IMR-90 (cell line): ENCODE data around the gene ERVFRD-1. TPM values are rescaled to one million over a fixed set of nuclear protein-coding genes. Genes with fewer than 3 reads are reported as not detected.

Source experiments
- ATAC-seq: fragments of 200-7000 bp; cut with Tn5 transposase; 2 replicates; pipeline ENCODE4 v1.9.1; 2020; ENCODE audit warnings: low read depth, mild to moderate bottlenecking, moderate library complexity
- BruUV-seq: library from RNA; stranded (reverse); fragments of 400-500 nt; replicated peaks from 2 replicates; lab custom pipeline; 2021; lab: Mats Ljungman, UMichigan
- CTCF ChIA-PET: fragments of 300-600 bp; formaldehyde crosslinking; extraction: SDS; loops from one replicate; lab custom pipeline; 2021; ENCODE audit warnings: antibody characterized with exemption; lab: Yijun Ruan, JAX
- POLR2A ChIA-PET: fragments of 300-600 bp; sonication (Branson Sonifier 250); formaldehyde crosslinking; loops from one replicate; lab custom pipeline; 2022; ENCODE audit warnings: antibody characterized with exemption; ENCODE audit not compliant: unreplicated experiment; lab: Charles Lee
- DNase-seq: peaks from one replicate; pipeline ENCODE4 v3.0.0; 2013
- H2AFZ ChIP-seq: replicated peaks from 2 replicates; pipeline ENCODE3; 2013; ENCODE audit warnings: low read length, mild to moderate bottlenecking; ENCODE audit not compliant: poor library complexity
- H2AK5ac ChIP-seq: 2 replicates; pipeline ENCODE4 v1.6.1; 2013; ENCODE audit warnings: low read depth, low read length, inconsistent platforms
- H2AK9ac ChIP-seq: replicated peaks from 2 replicates; pipeline ENCODE3; 2013; ENCODE audit warnings: mild to moderate bottlenecking, low read depth, low read length, moderate library complexity; ENCODE audit not compliant: poor library complexity
- H2BK120ac ChIP-seq: 2 replicates; pipeline ENCODE4 v1.6.1; 2013; ENCODE audit warnings: low read depth, low read length, inconsistent platforms
- H2BK15ac ChIP-seq: 3 replicates; pipeline ENCODE4 v1.6.1; 2013; ENCODE audit warnings: low read depth, low read length, inconsistent platforms
- H2BK20ac ChIP-seq: 2 replicates; pipeline ENCODE4 v1.6.1; 2013; ENCODE audit warnings: low read depth, mild to moderate bottlenecking, inconsistent platforms, low read length, moderate library complexity
- H2BK5ac ChIP-seq: 2 replicates; pipeline ENCODE4 v1.6.1; 2013; ENCODE audit warnings: mild to moderate bottlenecking, low read depth, low read length, inconsistent platforms; ENCODE audit not compliant: poor library complexity, severe bottlenecking
- H3K14ac ChIP-seq: replicated peaks from 2 replicates; pipeline ENCODE4 v1.6.1; 2013; ENCODE audit warnings: low read depth, low read length, inconsistent platforms
- H3K18ac ChIP-seq: 2 replicates; pipeline ENCODE4 v1.6.1; 2013; ENCODE audit warnings: low read depth, low read length, control low read depth
- H3K23ac ChIP-seq: 2 replicates; pipeline ENCODE4 v1.6.1; 2013; ENCODE audit warnings: low read depth, low read length, inconsistent platforms
- H3K27ac ChIP-seq: 2 replicates; pipeline ENCODE4 v1.5.1; 2013; ENCODE audit warnings: mild to moderate bottlenecking, control low read depth, low read length; ENCODE audit not compliant: insufficient read depth
- H3K27me3 ChIP-seq: 2 replicates; pipeline ENCODE4 v1.6.1; 2013; ENCODE audit warnings: low read length; ENCODE audit not compliant: control insufficient read depth, insufficient read depth
- H3K36me3 ChIP-seq: 2 replicates; pipeline ENCODE4 v1.6.1; 2013; ENCODE audit warnings: low read length, mixed read lengths; ENCODE audit not compliant: control insufficient read depth, insufficient read depth
- H3K4ac ChIP-seq: 2 replicates; pipeline ENCODE4 v1.6.1; 2013; ENCODE audit warnings: low read depth, low read length, inconsistent platforms
- H3K4me1 ChIP-seq: 2 replicates; pipeline ENCODE4 v1.6.1; 2013; ENCODE audit warnings: low read length, mixed read lengths; ENCODE audit not compliant: control insufficient read depth, insufficient read depth
- H3K4me2 ChIP-seq: 2 replicates; pipeline ENCODE4 v1.6.1; 2013; ENCODE audit warnings: low read depth, mild to moderate bottlenecking, control low read depth, low read length, moderate library complexity
- H3K4me3 ChIP-seq: 2 replicates; pipeline ENCODE4 v1.5.1; 2013; ENCODE audit warnings: low read depth, mild to moderate bottlenecking, control low read depth, low read length, moderate library complexity; ENCODE audit not compliant: insufficient read depth
- H3K56ac ChIP-seq: 2 replicates; pipeline ENCODE4 v1.6.1; 2013; ENCODE audit warnings: low read length, inconsistent platforms; ENCODE audit not compliant: insufficient read depth; ENCODE audit errors: extremely low read depth
- H3K79me1 ChIP-seq, 2 experiments: 2 replicates each; pipeline ENCODE4 v1.6.1; 2013; ENCODE audit warnings: low read length in 2 of 2, inconsistent platforms in 1 of 2, low read depth in 1 of 2
- H3K9ac ChIP-seq: 2 replicates; pipeline ENCODE4 v1.6.1; 2013; ENCODE audit warnings: low read depth, low read length, control low read depth
- H3K9me1 ChIP-seq: 2 replicates; pipeline ENCODE4 v1.6.1; 2013; ENCODE audit warnings: low read length, inconsistent platforms; ENCODE audit not compliant: insufficient read depth
- H3K9me3 ChIP-seq: 2 replicates; pipeline ENCODE4 v1.6.1; 2013; ENCODE audit warnings: low read length; ENCODE audit not compliant: control insufficient read depth, insufficient read depth
- H4K20me1 ChIP-seq: 2 replicates; pipeline ENCODE4 v1.6.1; 2013; ENCODE audit warnings: low read length, inconsistent platforms; ENCODE audit not compliant: insufficient read depth
- H4K5ac ChIP-seq: 2 replicates; pipeline ENCODE4 v1.6.1; 2013; ENCODE audit warnings: mild to moderate bottlenecking, low read depth, low read length, control low read depth
- H4K8ac ChIP-seq, 2 experiments: 2 replicates each; pipeline ENCODE4 v1.6.1; 2013; ENCODE audit warnings: low read depth in 2 of 2, low read length in 2 of 2, control low read depth in 1 of 2, inconsistent platforms in 1 of 2
- H4K91ac ChIP-seq: 2 replicates; pipeline ENCODE4 v1.6.1; 2013; ENCODE audit warnings: low read depth, low read length, inconsistent platforms; ENCODE audit not compliant: insufficient read depth
- BHLHE40 ChIP-seq: fragments of 150-350 bp; IDR thresholded peaks from 2 replicates; pipeline ENCODE4 v1.6.1; 2016; ENCODE audit warnings: mild to moderate bottlenecking, low read depth, low read length
- CEBPB ChIP-seq: IDR thresholded peaks from 2 replicates; pipeline ENCODE4 v1.6.1; 2012; ENCODE audit warnings: low read depth, low read length, improper control_type of control experiment
- CHD1 ChIP-seq: IDR thresholded peaks from 2 replicates; pipeline ENCODE4 v1.6.1; 2012; ENCODE audit warnings: low read depth, low read length, improper control_type of control experiment
- FOS ChIP-seq: fragments of 150-350 bp; IDR thresholded peaks from 2 replicates; pipeline ENCODE4 v1.6.1; 2016; ENCODE audit warnings: low read depth, low read length
- MAFK ChIP-seq: IDR thresholded peaks from 2 replicates; pipeline ENCODE4 v1.6.1; 2012; ENCODE audit warnings: low read depth, low read length, improper control_type of control experiment
- MXI1 ChIP-seq: IDR thresholded peaks from 2 replicates; pipeline ENCODE4 v1.6.1; 2012; ENCODE audit warnings: low read depth, mild to moderate bottlenecking, low read length, moderate library complexity, borderline replicate concordance
- NFE2L2 ChIP-seq: fragments of 150-350 bp; IDR thresholded peaks from 2 replicates; pipeline ENCODE4 v1.6.1; 2016; ENCODE audit warnings: low read depth, mild to moderate bottlenecking, low read length
- POLR2A ChIP-seq: IDR thresholded peaks from 2 replicates; pipeline ENCODE4 v1.6.1; 2012; ENCODE audit warnings: mild to moderate bottlenecking, low read depth, low read length
- RAD21 ChIP-seq: IDR thresholded peaks from 2 replicates; pipeline ENCODE4 v1.6.1; 2012; ENCODE audit warnings: low read length, improper control_type of control experiment
- RFX5 ChIP-seq: IDR thresholded peaks from 2 replicates; pipeline ENCODE4 v1.8.0; 2012; ENCODE audit warnings: low read depth, mild to moderate bottlenecking, low read length, moderate library complexity
- SMC3 ChIP-seq: fragments of 150-350 bp; IDR thresholded peaks from 2 replicates; pipeline ENCODE4 v1.6.1; 2016; ENCODE audit warnings: low read depth, mild to moderate bottlenecking, antibody characterized with exemption, low read length, moderate library complexity
- WGBS, 2 experiments: methylation state at CpG; one replicate each; pipeline versions ENCODE4 v1.1.5 to v1.1.7; 2013; ENCODE audit warnings: missing lambda C conversion rate in 2 of 2; ENCODE audit not compliant: insufficient read length in 1 of 2; ENCODE audit errors: extremely low coverage in 2 of 2; 5-methylcytosine and 5-hydroxymethylcytosine counted together
- dilution Hi-C: fragments of 300-500 bp; cut with HindIII; formaldehyde crosslinking; loops from one replicate; pipeline ENCODE4 v1.14.3; 2018; ENCODE audit warnings: low sequenced_read_pairs; ENCODE audit not compliant: unreplicated experiment
- in situ Hi-C: fragments of 300-500 bp; cut with MboI; formaldehyde crosslinking; loops from 3 replicates; pipeline ENCODE4 v1.14.3; 2019; ENCODE audit warnings: low sequenced_read_pairs, inconsistent platforms, mixed read lengths
- intact Hi-C: fragments of 100-400 bp; cut with micrococcal nuclease; formaldehyde crosslinking; loops from 2 replicates; pipeline ENCODE4 v1.10.0; 2022
- polyA plus RNA-seq, 3 experiments: library from polyadenylated mRNA; depleted of rRNA; stranded (reverse); fragments of >200 nt; gene quantifications; 2 replicates each; pipeline ENCODE4 v1.2.3, GENCODE V29; 2012; ENCODE audit warnings: low replicate concordance in 1 of 3
- total RNA-seq: library from RNA; depleted of rRNA; stranded (reverse); fragments of >200 nt; gene quantifications from 2 replicates; pipeline ENCODE4 v1.2.3, GENCODE V29; 2012
- TF ChIP-seq, protein P1 (sequence below): fragments of 150-350 bp; IDR thresholded peaks from 2 replicates; pipeline ENCODE4 v1.6.1; 2016; ENCODE audit warnings: low read depth, mild to moderate bottlenecking, low read length, moderate library complexity, borderline replicate concordance
- TF ChIP-seq, protein P2 (sequence below): conservative IDR thresholded peaks from 2 replicates; pipeline ENCODE4 v1.5.1; 2012; ENCODE audit warnings: mild to moderate bottlenecking, low read depth, low read length, improper control_type of control experiment

Gene ERVFRD-1
- total and polyA plus RNA-seq, 2 of the 4 experiments (the other 2 are of a cell fraction), result not detected

DNA sequence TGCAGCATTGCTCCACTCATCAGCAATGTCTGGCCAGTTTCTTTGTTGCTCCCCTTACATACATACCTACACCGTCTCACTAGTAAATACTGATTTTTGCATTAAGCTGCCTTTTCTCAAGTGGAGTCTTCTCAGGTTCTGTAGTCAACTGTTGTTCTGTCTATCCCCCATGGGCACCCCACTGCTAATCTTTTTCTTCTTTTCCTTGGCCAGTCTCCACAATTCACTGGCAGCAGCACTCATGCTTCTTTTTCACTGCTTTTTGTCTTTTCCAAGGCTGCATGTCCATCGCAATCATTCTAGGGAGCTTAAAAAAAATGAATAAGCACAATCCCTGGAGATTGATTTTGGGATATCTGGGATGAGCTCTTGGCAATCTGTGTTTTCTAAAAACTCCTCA lies 10.3 kb upstream of the ERVFRD-1 start:
- no peak overlapping the region for H3K4me2 ChIP-seq
- BruUV-seq, result no TSS peak
- peaks cover 36% of the 10 kb centered on the region for H4K20me1 ChIP-seq

More for the DNA sequence above, 10.3 kb upstream of the ERVFRD-1 start:
- Histone ChIP-seq H3K14ac (no peak overlapping the region), H3K23ac (0 out of 2 replicates have a peak overlapping the region, but pooled peaks have one; percentile 33), H3K9me1 (peaks cover 7% of the 10 kb centered on the region), H3K27me3 (no peaks in the 10 kb centered on the region), H4K5ac (no peak overlapping the region), H4K91ac (no peak overlapping the region), H3K36me3 (no peaks in the 10 kb centered on the region), H3K27ac (no peak overlapping the region), H2BK15ac (no peak overlapping the region), H3K4me3 (no peak overlapping the region), H3K18ac (no peak overlapping the region), H2BK20ac (no peak overlapping the region), H3K56ac (no peak overlapping the region), H2BK120ac (no peak overlapping the region), H2AK9ac (no peak overlapping the region), H2AFZ (no peak overlapping the region), H2AK5ac (no peak overlapping the region), H4K8ac (no peak overlapping the region), H2BK5ac (no peak overlapping the region), H3K4me1 (peaks cover 2% of the 10 kb centered on the region), H3K4ac (no peak overlapping the region), H3K9me3 (no peaks in the 10 kb centered on the region), H3K9ac (no peak overlapping the region), H3K79me1 (peaks cover 28 to 63% of the 10 kb centered on the region in 2 experiments)
- TF ChIP-seq NFE2L2, result no peak
- TF ChIP-seq MXI1, result no peak
- no peak for TF ChIP-seq RAD21
- TF ChIP-seq SMC3, result no peak
- TF ChIP-seq MAFK, result no peak
- TF ChIP-seq, protein P1, sequence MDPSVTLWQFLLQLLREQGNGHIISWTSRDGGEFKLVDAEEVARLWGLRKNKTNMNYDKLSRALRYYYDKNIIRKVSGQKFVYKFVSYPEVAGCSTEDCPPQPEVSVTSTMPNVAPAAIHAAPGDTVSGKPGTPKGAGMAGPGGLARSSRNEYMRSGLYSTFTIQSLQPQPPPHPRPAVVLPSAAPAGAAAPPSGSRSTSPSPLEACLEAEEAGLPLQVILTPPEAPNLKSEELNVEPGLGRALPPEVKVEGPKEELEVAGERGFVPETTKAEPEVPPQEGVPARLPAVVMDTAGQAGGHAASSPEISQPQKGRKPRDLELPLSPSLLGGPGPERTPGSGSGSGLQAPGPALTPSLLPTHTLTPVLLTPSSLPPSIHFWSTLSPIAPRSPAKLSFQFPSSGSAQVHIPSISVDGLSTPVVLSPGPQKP, result no peak
- TF ChIP-seq, protein P2, sequence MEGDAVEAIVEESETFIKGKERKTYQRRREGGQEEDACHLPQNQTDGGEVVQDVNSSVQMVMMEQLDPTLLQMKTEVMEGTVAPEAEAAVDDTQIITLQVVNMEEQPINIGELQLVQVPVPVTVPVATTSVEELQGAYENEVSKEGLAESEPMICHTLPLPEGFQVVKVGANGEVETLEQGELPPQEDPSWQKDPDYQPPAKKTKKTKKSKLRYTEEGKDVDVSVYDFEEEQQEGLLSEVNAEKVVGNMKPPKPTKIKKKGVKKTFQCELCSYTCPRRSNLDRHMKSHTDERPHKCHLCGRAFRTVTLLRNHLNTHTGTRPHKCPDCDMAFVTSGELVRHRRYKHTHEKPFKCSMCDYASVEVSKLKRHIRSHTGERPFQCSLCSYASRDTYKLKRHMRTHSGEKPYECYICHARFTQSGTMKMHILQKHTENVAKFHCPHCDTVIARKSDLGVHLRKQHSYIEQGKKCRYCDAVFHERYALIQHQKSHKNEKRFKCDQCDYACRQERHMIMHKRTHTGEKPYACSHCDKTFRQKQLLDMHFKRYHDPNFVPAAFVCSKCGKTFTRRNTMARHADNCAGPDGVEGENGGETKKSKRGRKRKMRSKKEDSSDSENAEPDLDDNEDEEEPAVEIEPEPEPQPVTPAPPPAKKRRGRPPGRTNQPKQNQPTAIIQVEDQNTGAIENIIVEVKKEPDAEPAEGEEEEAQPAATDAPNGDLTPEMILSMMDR, result no peak
- no peak for TF ChIP-seq CEBPB
- TF ChIP-seq RFX5, result no peak
- no peak for TF ChIP-seq POLR2A
- no peak for TF ChIP-seq FOS
- no peak for TF ChIP-seq CHD1
- no peak for TF ChIP-seq BHLHE40
- 100% methylated on average over 1 of the region's 2 CpGs; no CpG with 5 or more reads in 1 of the 2 experiments for WGBS, 2 experiments
- intact Hi-C loops (no loop called here), dilution Hi-C loops (no loop called here), in situ Hi-C loops (no loop called here)
- DNase-seq (no peak), ATAC-seq (no peak)
- CTCF ChIA-PET, result interaction anchor here (0.6 kb wide), 1 partner anchor 137 kb away, joined by 3 read pairs; no protein-coding TSS in a partner anchor
- POLR2A ChIA-PET, result no interaction called here
